IMR-90 (cell line): ENCODE measurements around the gene EDNRB. TPM values are rescaled to one million over a fixed set of nuclear protein-coding genes. Genes with fewer than 3 reads are reported as not detected.
"Not testable (repeated sequence)": the region's sequence is repeated elsewhere in the genome, so short reads cannot be mapped to it uniquely, and the experiment has no call there.

ENCODE experiments used
- ATAC-seq: fragments of 200-7000 bp; cut with Tn5 transposase; 2 replicates; pipeline ENCODE4 v1.9.1; 2020; ENCODE audit warnings: low read depth, mild to moderate bottlenecking, moderate library complexity
- BruUV-seq: library from RNA; stranded (reverse); fragments of 400-500 nt; replicated peaks from 2 replicates; lab custom pipeline; 2021; lab: Mats Ljungman, UMichigan
- CTCF ChIA-PET: fragments of 300-600 bp; formaldehyde crosslinking; extraction: SDS; loops from one replicate; lab custom pipeline; 2021; ENCODE audit warnings: antibody characterized with exemption; lab: Yijun Ruan, JAX
- POLR2A ChIA-PET: fragments of 300-600 bp; sonication (Branson Sonifier 250); formaldehyde crosslinking; loops from one replicate; lab custom pipeline; 2022; ENCODE audit warnings: antibody characterized with exemption; ENCODE audit not compliant: unreplicated experiment; lab: Charles Lee
- DNase-seq: peaks from one replicate; pipeline ENCODE4 v3.0.0; 2013
- H2AFZ ChIP-seq: replicated peaks from 2 replicates; pipeline ENCODE3; 2013; ENCODE audit warnings: low read length, mild to moderate bottlenecking; ENCODE audit not compliant: poor library complexity
- H2AK5ac ChIP-seq: 2 replicates; pipeline ENCODE4 v1.6.1; 2013; ENCODE audit warnings: low read depth, low read length, inconsistent platforms
- H2AK9ac ChIP-seq: replicated peaks from 2 replicates; pipeline ENCODE3; 2013; ENCODE audit warnings: mild to moderate bottlenecking, low read depth, low read length, moderate library complexity; ENCODE audit not compliant: poor library complexity
- H2BK120ac ChIP-seq: 2 replicates; pipeline ENCODE4 v1.6.1; 2013; ENCODE audit warnings: low read depth, low read length, inconsistent platforms
- H2BK15ac ChIP-seq: 3 replicates; pipeline ENCODE4 v1.6.1; 2013; ENCODE audit warnings: low read depth, low read length, inconsistent platforms
- H2BK20ac ChIP-seq: 2 replicates; pipeline ENCODE4 v1.6.1; 2013; ENCODE audit warnings: low read depth, mild to moderate bottlenecking, inconsistent platforms, low read length, moderate library complexity
- H2BK5ac ChIP-seq: 2 replicates; pipeline ENCODE4 v1.6.1; 2013; ENCODE audit warnings: mild to moderate bottlenecking, low read depth, low read length, inconsistent platforms; ENCODE audit not compliant: poor library complexity, severe bottlenecking
- H3K14ac ChIP-seq: replicated peaks from 2 replicates; pipeline ENCODE4 v1.6.1; 2013; ENCODE audit warnings: low read depth, low read length, inconsistent platforms
- H3K18ac ChIP-seq: 2 replicates; pipeline ENCODE4 v1.6.1; 2013; ENCODE audit warnings: low read depth, low read length, control low read depth
- H3K23ac ChIP-seq: 2 replicates; pipeline ENCODE4 v1.6.1; 2013; ENCODE audit warnings: low read depth, low read length, inconsistent platforms
- H3K27ac ChIP-seq: 2 replicates; pipeline ENCODE4 v1.5.1; 2013; ENCODE audit warnings: mild to moderate bottlenecking, control low read depth, low read length; ENCODE audit not compliant: insufficient read depth
- H3K27me3 ChIP-seq: 2 replicates; pipeline ENCODE4 v1.6.1; 2013; ENCODE audit warnings: low read length; ENCODE audit not compliant: control insufficient read depth, insufficient read depth
- H3K36me3 ChIP-seq: 2 replicates; pipeline ENCODE4 v1.6.1; 2013; ENCODE audit warnings: low read length, mixed read lengths; ENCODE audit not compliant: control insufficient read depth, insufficient read depth
- H3K4ac ChIP-seq: 2 replicates; pipeline ENCODE4 v1.6.1; 2013; ENCODE audit warnings: low read depth, low read length, inconsistent platforms
- H3K4me1 ChIP-seq: 2 replicates; pipeline ENCODE4 v1.6.1; 2013; ENCODE audit warnings: low read length, mixed read lengths; ENCODE audit not compliant: control insufficient read depth, insufficient read depth
- H3K4me2 ChIP-seq: 2 replicates; pipeline ENCODE4 v1.6.1; 2013; ENCODE audit warnings: low read depth, mild to moderate bottlenecking, control low read depth, low read length, moderate library complexity
- H3K4me3 ChIP-seq: 2 replicates; pipeline ENCODE4 v1.5.1; 2013; ENCODE audit warnings: low read depth, mild to moderate bottlenecking, control low read depth, low read length, moderate library complexity; ENCODE audit not compliant: insufficient read depth
- H3K56ac ChIP-seq: 2 replicates; pipeline ENCODE4 v1.6.1; 2013; ENCODE audit warnings: low read length, inconsistent platforms; ENCODE audit not compliant: insufficient read depth; ENCODE audit errors: extremely low read depth
- H3K79me1 ChIP-seq, 2 experiments: 2 replicates each; pipeline ENCODE4 v1.6.1; 2013; ENCODE audit warnings: low read length in 2 of 2, inconsistent platforms in 1 of 2, low read depth in 1 of 2
- H3K9ac ChIP-seq: 2 replicates; pipeline ENCODE4 v1.6.1; 2013; ENCODE audit warnings: low read depth, low read length, control low read depth
- H3K9me1 ChIP-seq: 2 replicates; pipeline ENCODE4 v1.6.1; 2013; ENCODE audit warnings: low read length, inconsistent platforms; ENCODE audit not compliant: insufficient read depth
- H3K9me3 ChIP-seq: 2 replicates; pipeline ENCODE4 v1.6.1; 2013; ENCODE audit warnings: low read length; ENCODE audit not compliant: control insufficient read depth, insufficient read depth
- H4K20me1 ChIP-seq: 2 replicates; pipeline ENCODE4 v1.6.1; 2013; ENCODE audit warnings: low read length, inconsistent platforms; ENCODE audit not compliant: insufficient read depth
- H4K5ac ChIP-seq: 2 replicates; pipeline ENCODE4 v1.6.1; 2013; ENCODE audit warnings: mild to moderate bottlenecking, low read depth, low read length, control low read depth
- H4K8ac ChIP-seq, 2 experiments: 2 replicates each; pipeline ENCODE4 v1.6.1; 2013; ENCODE audit warnings: low read depth in 2 of 2, low read length in 2 of 2, control low read depth in 1 of 2, inconsistent platforms in 1 of 2
- H4K91ac ChIP-seq: 2 replicates; pipeline ENCODE4 v1.6.1; 2013; ENCODE audit warnings: low read depth, low read length, inconsistent platforms; ENCODE audit not compliant: insufficient read depth
- WGBS, 2 experiments: methylation state at CpG; one replicate each; pipeline versions ENCODE4 v1.1.5 to v1.1.7; 2013; ENCODE audit warnings: missing lambda C conversion rate in 2 of 2; ENCODE audit not compliant: insufficient read length in 1 of 2; ENCODE audit errors: extremely low coverage in 2 of 2; 5-methylcytosine and 5-hydroxymethylcytosine counted together
- dilution Hi-C: fragments of 300-500 bp; cut with HindIII; formaldehyde crosslinking; loops from one replicate; pipeline ENCODE4 v1.14.3; 2018; ENCODE audit warnings: low sequenced_read_pairs; ENCODE audit not compliant: unreplicated experiment
- in situ Hi-C: fragments of 300-500 bp; cut with MboI; formaldehyde crosslinking; loops from 3 replicates; pipeline ENCODE4 v1.14.3; 2019; ENCODE audit warnings: low sequenced_read_pairs, inconsistent platforms, mixed read lengths
- intact Hi-C: fragments of 100-400 bp; cut with micrococcal nuclease; formaldehyde crosslinking; loops from 2 replicates; pipeline ENCODE4 v1.10.0; 2022
- polyA plus RNA-seq, 3 experiments: library from polyadenylated mRNA; depleted of rRNA; stranded (reverse); fragments of >200 nt; gene quantifications; 2 replicates each; pipeline ENCODE4 v1.2.3, GENCODE V29; 2012; ENCODE audit warnings: low replicate concordance in 1 of 3
- total RNA-seq: library from RNA; depleted of rRNA; stranded (reverse); fragments of >200 nt; gene quantifications from 2 replicates; pipeline ENCODE4 v1.2.3, GENCODE V29; 2012

Gene EDNRB
- total and polyA plus RNA-seq, 2 of the 4 experiments (the other 2 are of a cell fraction), result under 0.01 to 0.09 TPM

DNA sequence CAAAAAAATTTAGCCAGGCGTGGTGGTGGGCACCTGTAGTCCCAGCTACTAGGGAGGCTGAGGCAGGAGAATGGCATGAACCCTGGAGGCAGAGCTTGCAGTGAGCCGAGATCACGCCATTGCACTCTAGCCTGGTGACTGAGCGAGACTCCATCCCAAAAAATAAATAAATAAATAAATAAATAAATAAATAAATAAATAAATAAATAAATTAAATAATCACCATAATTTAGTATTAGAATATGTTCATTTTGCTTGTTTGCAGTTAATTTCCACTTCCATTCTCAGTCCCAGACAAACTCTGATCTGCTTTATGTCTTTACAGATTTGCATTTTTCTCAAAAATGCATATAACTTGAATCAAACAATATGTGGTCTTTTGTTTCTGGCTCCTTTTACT lies 70.6 kb downstream of the EDNRB start:
- H3K23ac ChIP-seq, H4K8ac ChIP-seq, CTCF ChIA-PET, H3K18ac ChIP-seq, H3K4ac ChIP-seq, H4K91ac ChIP-seq, H3K9me3 ChIP-seq, H3K4me1 ChIP-seq, in situ Hi-C loops, dilution Hi-C loops, H3K4me2 ChIP-seq, H3K56ac ChIP-seq, ATAC-seq, H3K27ac ChIP-seq, H4K5ac ChIP-seq, intact Hi-C loops, H3K9ac ChIP-seq, H2AK9ac ChIP-seq, H2BK120ac ChIP-seq, H3K4me3 ChIP-seq, H3K27me3 ChIP-seq, BruUV-seq, H2BK20ac ChIP-seq, H2BK5ac ChIP-seq, POLR2A ChIA-PET, H3K79me1 ChIP-seq, H2BK15ac ChIP-seq, H3K36me3 ChIP-seq, H3K14ac ChIP-seq, H3K9me1 ChIP-seq, DNase-seq, H2AK5ac ChIP-seq, H2AFZ ChIP-seq, H4K20me1 ChIP-seq: not testable (repeated sequence)
- WGBS, 2 experiments, result no CpG with 5 or more reads among the region's 4 CpGs
